CD4-positive, alpha-beta T cell (primary cell): ENCODE measurements around the gene RPS6KA2. TPM values are rescaled to one million over a fixed set of nuclear protein-coding genes. Genes with fewer than 3 reads are reported as not detected.
"Not testable (repeated sequence)": the region's sequence is repeated elsewhere in the genome, so short reads cannot be mapped to it uniquely, and the experiment has no call there.

ENCODE experiments used
- ATAC-seq: fragments of 200-7000 bp; cut with Tn5 transposase; one replicate; pipeline ENCODE4 v1.10.0; 2022; ENCODE audit warnings: mild to moderate bottlenecking; ENCODE audit not compliant: poor library complexity
- CTCF ChIA-PET: fragments of 350-600 bp; sonication (Branson Sonifier 250); formaldehyde crosslinking; loops from one replicate; lab custom pipeline; 2021; ENCODE audit warnings: antibody characterized with exemption, inconsistent platforms; lab: Charles Lee
- POLR2A ChIA-PET: fragments of 350-600 bp; sonication (Branson Sonifier 250); formaldehyde crosslinking; loops from one replicate; lab custom pipeline; 2021; ENCODE audit warnings: antibody characterized with exemption, inconsistent platforms; lab: Charles Lee
- DNase-seq, 14 experiments: peaks; one replicate each; pipeline ENCODE4 v3.0.0-alpha.2; 2013 to 2020; ENCODE audit warnings: mixed read lengths in 2 of 14
- H3K27ac ChIP-seq, 2 donors: one replicate each; pipeline versions ENCODE4 v1.5.1 to v1.7.0; 2013; ENCODE audit warnings: low read length in 2 of 2, low read depth in 1 of 2, mild to moderate bottlenecking in 1 of 2
- H3K27me3 ChIP-seq, 2 experiments: 1 replicate in 1 of 2; 2 replicates in 1 of 2; pipeline versions ENCODE4 v1.6.1 to v1.7.0; 2013; ENCODE audit warnings: low read length in 2 of 2, control low read depth in 1 of 2, mild to moderate bottlenecking in 1 of 2, moderate library complexity in 1 of 2; ENCODE audit not compliant: insufficient read depth in 2 of 2, control insufficient read depth in 1 of 2
- H3K36me3 ChIP-seq: one replicate; pipeline ENCODE4 v1.6.1; 2013; ENCODE audit warnings: low read length, control low read depth; ENCODE audit not compliant: insufficient read depth
- H3K4me1 ChIP-seq: one replicate; pipeline ENCODE4 v1.6.1; 2013; ENCODE audit warnings: low read length, control low read depth; ENCODE audit not compliant: insufficient read depth
- H3K4me3 ChIP-seq: one replicate; pipeline ENCODE4 v1.5.1; 2013; ENCODE audit warnings: mild to moderate bottlenecking, low read length, moderate library complexity
- H3K9me3 ChIP-seq, 2 experiments: 1 replicate in 1 of 2; 2 replicates in 1 of 2; pipeline versions ENCODE4 v1.6.1 to v1.7.0; 2013; ENCODE audit warnings: low read length in 2 of 2, mild to moderate bottlenecking in 2 of 2, control low read depth in 1 of 2, moderate library complexity in 1 of 2; ENCODE audit not compliant: control insufficient read depth in 1 of 2, insufficient read depth in 1 of 2
- H3K27ac Mint-ChIP-seq: one replicate; pipeline ENCODE4 v1.8.0; 2020; ENCODE audit warnings: mixed read lengths
- H3K27me3 Mint-ChIP-seq: one replicate; pipeline ENCODE4 v1.8.0; 2021; ENCODE audit warnings: mixed read lengths
- H3K36me3 Mint-ChIP-seq: one replicate; pipeline ENCODE4 v1.8.0; 2021; ENCODE audit warnings: low read depth, mixed read lengths
- H3K4me1 Mint-ChIP-seq: one replicate; pipeline ENCODE4 v1.8.0; 2021; ENCODE audit warnings: low read depth, mixed read lengths
- H3K4me3 Mint-ChIP-seq: one replicate; pipeline ENCODE4 v1.8.0; 2020; ENCODE audit warnings: mild to moderate bottlenecking, mixed read lengths
- H3K9me3 Mint-ChIP-seq: one replicate; pipeline ENCODE4 v1.8.0; 2020; ENCODE audit warnings: mixed read lengths
- CTCF ChIP-seq: fragments of 200-600 bp; IDR thresholded peaks from one replicate; pipeline ENCODE4 v1.8.0; 2022; ENCODE audit warnings: antibody characterized with exemption, mild to moderate bottlenecking
- intact Hi-C, 2 experiments: fragments of 100-400 bp; cut with DNase I in 1 of 2; cut with micrococcal nuclease in 1 of 2; formaldehyde crosslinking; loops; one replicate each; pipeline versions ENCODE4 v1.15.1 to v1.9.0; 2023 to 2025; cut with DNase I, micrococcal nuclease
- total RNA-seq, 174 experiments: library from RNA in 2 of 174; stranded (reverse) in 2 of 174; gene quantifications; one replicate each; pipeline ENCODE4 v1.2.3 and lab custom pipeline; 2021 to 2026

The RPS6KA2 gene
- total RNA-seq, 2 experiments from 2014 or later: 5.6 to 6.2 TPM

- POLR2A ChIA-PET: no interaction called here
- Mint-ChIP-seq H3K27ac (no peak overlapping the region), H3K27me3 (no peaks in the 10 kb centered on the region)
These were observed 262.6 kb downstream of the RPS6KA2 start for GRCh38 chr6:166364456-166364855.

GRCh38 chr6:166362427-166362826, 264.6 kb downstream of the RPS6KA2 start:
- DNase-seq, H3K4me3 ChIP-seq, H3K9me3 Mint-ChIP-seq, CTCF ChIA-PET, ATAC-seq, H3K27ac ChIP-seq, H3K4me1 Mint-ChIP-seq, H3K27me3 ChIP-seq, H3K4me1 ChIP-seq, H3K27ac Mint-ChIP-seq, intact Hi-C loops, H3K9me3 ChIP-seq, H3K4me3 Mint-ChIP-seq, POLR2A ChIA-PET: not testable (repeated sequence)
- H3K27me3 Mint-ChIP-seq: peaks cover 11% of the 10 kb centered on the region
- peaks cover 32% of the 10 kb centered on the region for H3K36me3 Mint-ChIP-seq
- H3K36me3 ChIP-seq: peaks cover 29% of the 10 kb centered on the region

More at GRCh38 chr6:166364456-166364855, 262.6 kb downstream of the RPS6KA2 start:
- no peaks in the 10 kb centered on the region for H3K9me3 Mint-ChIP-seq
- H3K4me3 Mint-ChIP-seq: no peak overlapping the region
- ATAC-seq (no peak), DNase-seq (no peak)
- no peaks in the 10 kb centered on the region for H3K4me1 Mint-ChIP-seq
- intact Hi-C loops: no loop called here
- H3K4me1 ChIP-seq: no peaks in the 10 kb centered on the region
- H3K4me3 ChIP-seq: no peak overlapping the region
- CTCF ChIA-PET: no interaction called here
- H3K27me3 ChIP-seq: no peaks in the 10 kb centered on the region
- H3K36me3 Mint-ChIP-seq: peaks cover 37% of the 10 kb centered on the region
- H3K36me3 ChIP-seq: peaks cover 34% of the 10 kb centered on the region
- no peak overlapping the region for H3K27ac ChIP-seq
- H3K9me3 ChIP-seq: no peaks in the 10 kb centered on the region
- no peak for TF ChIP-seq CTCF

GRCh38 chr6:166361077-166361429, 266.0 kb downstream of the RPS6KA2 start:
- H3K4me1 ChIP-seq: no peaks in the 10 kb centered on the region
- Mint-ChIP-seq H3K9me3 (peaks cover 3% of the 10 kb centered on the region), H3K36me3 (peaks cover 32% of the 10 kb centered on the region), H3K27ac (no peak overlapping the region), H3K4me1 (no peaks in the 10 kb centered on the region), H3K27me3 (peaks cover 15% of the 10 kb centered on the region), H3K4me3 (no peak overlapping the region)
- TF ChIP-seq CTCF: no peak
- no peaks in the 10 kb centered on the region for H3K27me3 ChIP-seq
- ATAC-seq (no peak), DNase-seq (no peak)
- no peak overlapping the region for H3K27ac ChIP-seq
- ChIA-PET POLR2A (no interaction called here), CTCF (no interaction called here)
- H3K36me3 ChIP-seq: peaks cover 22% of the 10 kb centered on the region
- intact Hi-C loops: no loop called here
- H3K9me3 ChIP-seq: no peaks in the 10 kb centered on the region
- no peak overlapping the region for H3K4me3 ChIP-seq

GRCh38 chr6:166360243-166361076, 266.6 kb downstream of the RPS6KA2 start:
- no peaks in the 10 kb centered on the region for H3K4me1 ChIP-seq
- no peak for ATAC-seq
- H3K27me3 Mint-ChIP-seq: peaks cover 21% of the 10 kb centered on the region
- peaks cover 26% of the 10 kb centered on the region for H3K36me3 Mint-ChIP-seq
- no peak for TF ChIP-seq CTCF
- ChIA-PET POLR2A (no interaction called here), CTCF (no interaction called here)
- no peak overlapping the region for H3K4me3 Mint-ChIP-seq
- DNase-seq: no peak
- no peak overlapping the region for H3K27ac ChIP-seq
- no peaks in the 10 kb centered on the region for H3K9me3 ChIP-seq
- H3K27me3 ChIP-seq: no peaks in the 10 kb centered on the region
- no peak overlapping the region for H3K4me3 ChIP-seq
- H3K36me3 ChIP-seq: peaks cover 22% of the 10 kb centered on the region
- H3K4me1 Mint-ChIP-seq: no peaks in the 10 kb centered on the region
- H3K27ac Mint-ChIP-seq: no peak overlapping the region
- peaks cover 3% of the 10 kb centered on the region for H3K9me3 Mint-ChIP-seq
- intact Hi-C loops: no loop called here
